HL-60 (cell line): ENCODE measurements around the gene THBS3.
"Not testable (repeated sequence)": the region's sequence is repeated elsewhere in the genome, so short reads cannot be mapped to it uniquely, and the experiment has no call there.

Source experiments
- DNase-seq, 2 experiments: peaks; one replicate each; pipeline ENCODE4 v3.0.0-alpha.2; 2010 to 2020; ENCODE audit warnings: low read depth in 1 of 2, low spot score in 1 of 2
- H3K27ac ChIP-seq: fragments of 250-450 bp; sonication (Bioruptor Pico); replicated peaks from 2 replicates; pipeline ENCODE4 v1.5.1; 2020; ENCODE audit warnings: mild to moderate bottlenecking, moderate library complexity
- H3K27me3 ChIP-seq: fragments of 250-450 bp; sonication (Bioruptor Pico); 2 replicates; pipeline ENCODE4 v1.5.1; 2021; ENCODE audit warnings: mild to moderate bottlenecking, moderate library complexity; ENCODE audit not compliant: insufficient read depth, poor library complexity, severe bottlenecking
- H3K4me3 ChIP-seq: replicated peaks from 2 replicates; pipeline ENCODE4 v1.5.1; 2011; ENCODE audit warnings: mild to moderate bottlenecking, control low read depth, low read length; ENCODE audit not compliant: insufficient read depth
- CTCF ChIP-seq: IDR thresholded peaks from one replicate; pipeline ENCODE4 v1.5.1; 2011; ENCODE audit warnings: low read length, control low read depth, inconsistent platforms; ENCODE audit not compliant: insufficient read depth
- GABPA ChIP-seq: IDR thresholded peaks from 2 replicates; pipeline ENCODE4 v1.6.1; 2012; ENCODE audit warnings: low read depth
- POLR2AphosphoS5 ChIP-seq: IDR thresholded peaks from 2 replicates; pipeline ENCODE4 v1.6.1; 2012; ENCODE audit warnings: low read depth
- SPI1 ChIP-seq: IDR thresholded peaks from 2 replicates; pipeline ENCODE4 v1.6.1; 2012; ENCODE audit warnings: low read depth, mild to moderate bottlenecking, borderline replicate concordance
- TF ChIP-seq, protein P1 (sequence below): IDR thresholded peaks from 2 replicates; pipeline ENCODE4 v1.6.1; 2012; ENCODE audit warnings: low read depth; ENCODE audit not compliant: insufficient replicate concordance

THBS3 gene

DNA sequence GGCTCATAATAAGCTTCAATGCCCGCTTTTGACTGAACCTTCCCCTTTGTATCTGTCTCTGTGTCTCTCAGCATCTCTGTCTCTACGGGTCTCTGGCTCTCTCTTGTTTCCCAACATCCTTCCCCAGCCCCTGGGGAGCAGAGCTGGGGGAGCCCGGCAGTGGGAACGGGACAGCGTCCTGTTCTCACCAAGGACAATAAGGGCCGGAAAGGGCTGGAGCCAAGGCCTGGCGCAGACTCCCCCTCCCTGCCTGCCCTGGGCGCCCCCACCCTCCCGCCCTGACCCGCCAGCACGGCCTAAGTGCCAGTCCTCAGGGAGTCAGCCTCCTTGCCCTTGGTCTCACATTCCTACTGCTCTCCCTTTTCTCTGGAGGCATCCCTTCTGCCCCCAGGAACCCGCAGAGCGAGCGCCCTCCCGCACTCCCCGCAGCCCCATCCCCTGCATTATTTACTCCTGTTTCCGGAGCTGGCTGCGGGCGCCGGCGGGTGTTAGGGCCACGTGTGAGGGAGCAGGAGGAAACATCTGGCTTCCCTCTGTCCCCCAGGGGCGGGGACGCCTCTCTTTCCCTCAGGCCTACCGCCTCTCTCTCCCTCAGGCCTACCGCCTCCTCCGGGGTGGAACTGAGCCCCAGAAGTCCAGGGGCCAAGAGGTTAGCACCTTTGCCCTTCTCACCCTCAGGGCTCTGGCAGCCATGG lies 41.1 kb downstream of the THBS3 start:
- no peaks in the 10 kb centered on the region for H3K27me3 ChIP-seq
- TF ChIP-seq, protein P1, sequence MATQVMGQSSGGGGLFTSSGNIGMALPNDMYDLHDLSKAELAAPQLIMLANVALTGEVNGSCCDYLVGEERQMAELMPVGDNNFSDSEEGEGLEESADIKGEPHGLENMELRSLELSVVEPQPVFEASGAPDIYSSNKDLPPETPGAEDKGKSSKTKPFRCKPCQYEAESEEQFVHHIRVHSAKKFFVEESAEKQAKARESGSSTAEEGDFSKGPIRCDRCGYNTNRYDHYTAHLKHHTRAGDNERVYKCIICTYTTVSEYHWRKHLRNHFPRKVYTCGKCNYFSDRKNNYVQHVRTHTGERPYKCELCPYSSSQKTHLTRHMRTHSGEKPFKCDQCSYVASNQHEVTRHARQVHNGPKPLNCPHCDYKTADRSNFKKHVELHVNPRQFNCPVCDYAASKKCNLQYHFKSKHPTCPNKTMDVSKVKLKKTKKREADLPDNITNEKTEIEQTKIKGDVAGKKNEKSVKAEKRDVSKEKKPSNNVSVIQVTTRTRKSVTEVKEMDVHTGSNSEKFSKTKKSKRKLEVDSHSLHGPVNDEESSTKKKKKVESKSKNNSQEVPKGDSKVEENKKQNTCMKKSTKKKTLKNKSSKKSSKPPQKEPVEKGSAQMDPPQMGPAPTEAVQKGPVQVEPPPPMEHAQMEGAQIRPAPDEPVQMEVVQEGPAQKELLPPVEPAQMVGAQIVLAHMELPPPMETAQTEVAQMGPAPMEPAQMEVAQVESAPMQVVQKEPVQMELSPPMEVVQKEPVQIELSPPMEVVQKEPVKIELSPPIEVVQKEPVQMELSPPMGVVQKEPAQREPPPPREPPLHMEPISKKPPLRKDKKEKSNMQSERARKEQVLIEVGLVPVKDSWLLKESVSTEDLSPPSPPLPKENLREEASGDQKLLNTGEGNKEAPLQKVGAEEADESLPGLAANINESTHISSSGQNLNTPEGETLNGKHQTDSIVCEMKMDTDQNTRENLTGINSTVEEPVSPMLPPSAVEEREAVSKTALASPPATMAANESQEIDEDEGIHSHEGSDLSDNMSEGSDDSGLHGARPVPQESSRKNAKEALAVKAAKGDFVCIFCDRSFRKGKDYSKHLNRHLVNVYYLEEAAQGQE, result peak; percentile 17
- TF ChIP-seq POLR2AphosphoS5 (peak; percentile 99), GABPA (peak; percentile 22; the same call in 1 of the 2 replicates), SPI1 (peak; percentile 3; the same call in 1 of the 2 replicates), CTCF (no peak)
- peak in 1 of 2 experiments; percentile 90 for DNase-seq
- 0 out of 2 replicates have a peak overlapping the region, but pooled peaks have one; percentile 1 for H3K4me3 ChIP-seq
- peak overlapping the region; percentile 52 for H3K27ac ChIP-seq

GRCh38 chr1:155166051-155166470 lies 41.6 kb downstream of the THBS3 start:
- DNase-seq, result no peak

GRCh38 chr1:155164625-155165024 lies 43.1 kb downstream of the THBS3 start:
- H3K27me3 ChIP-seq, H3K4me3 ChIP-seq, DNase-seq, H3K27ac ChIP-seq: not testable (repeated sequence)

More at GRCh38 chr1:155166051-155166470, 41.6 kb downstream of the THBS3 start:
- no peak overlapping the region for H3K4me3 ChIP-seq
- TF ChIP-seq GABPA (no peak), POLR2AphosphoS5 (no peak), CTCF (no peak), SPI1 (no peak)
- TF ChIP-seq, protein P1, result no peak
- H3K27ac ChIP-seq, result peak overlapping the region; percentile 52
- no peaks in the 10 kb centered on the region for H3K27me3 ChIP-seq

GRCh38 chr1:155163785-155164184 lies 43.9 kb downstream of the THBS3 start:
- not testable (repeated sequence) for H3K27ac ChIP-seq, H3K27me3 ChIP-seq, DNase-seq, H3K4me3 ChIP-seq

DNA sequence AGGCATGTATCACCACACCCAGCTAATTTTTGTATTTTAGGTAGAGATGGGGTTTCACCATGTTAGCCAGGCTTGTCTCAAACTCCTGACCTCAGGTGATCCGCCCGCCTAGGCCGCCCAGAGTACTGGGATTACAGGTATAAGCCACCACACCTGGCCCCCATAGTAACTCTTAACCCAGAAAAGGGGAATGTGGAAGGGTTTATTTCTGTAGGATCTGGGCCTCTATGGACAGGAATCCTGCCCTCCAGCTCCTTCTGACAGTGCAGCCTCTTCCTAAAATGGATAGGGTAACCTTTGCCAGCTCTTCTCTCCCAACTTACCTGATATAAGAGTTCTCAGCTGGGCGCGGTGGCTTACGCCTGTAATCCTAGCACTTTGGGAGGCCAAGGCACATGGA lies 45.1 kb downstream of the THBS3 start:
- H3K4me3 ChIP-seq, H3K27me3 ChIP-seq, DNase-seq, H3K27ac ChIP-seq: not testable (repeated sequence)
